Measurements from ENCODE around the gene NBAS. TPM values are rescaled to one million over a fixed set of nuclear protein-coding genes. Genes with fewer than 3 reads are reported as not detected.

The NBAS gene
- total and polyA plus RNA-seq, 2 of the 13 experiments (the other 11 are each of a cell fraction or from before 2014, with no cell fraction given) = 33.6 to 58.7 TPM

DNA sequence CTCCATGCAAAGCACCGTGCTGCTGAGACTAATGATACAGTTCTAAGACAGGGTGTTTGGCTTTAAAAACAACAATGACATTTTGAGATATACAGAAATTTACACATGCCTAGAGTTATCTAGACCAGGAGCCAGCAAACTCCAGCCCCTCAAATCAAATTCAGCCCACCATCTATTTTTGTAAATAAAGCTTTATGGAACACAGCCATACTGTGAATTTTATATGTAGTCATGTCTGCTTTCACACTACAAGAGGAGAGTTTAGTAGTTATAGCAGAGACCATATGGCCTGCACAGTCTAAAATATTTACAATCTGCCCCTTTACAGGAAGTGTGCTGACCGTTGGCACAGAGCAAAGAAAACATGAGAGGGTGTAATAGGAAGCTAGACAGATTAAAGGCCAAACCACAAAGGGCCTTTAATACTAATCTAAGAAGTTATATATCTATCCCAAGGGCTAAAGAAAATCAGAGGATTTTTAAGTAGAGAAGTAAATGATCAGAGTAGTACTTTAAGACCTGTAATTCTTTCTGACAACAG, 39.4 kb downstream of the NBAS start:
- no peaks in the 10 kb centered on the region for H3K9me3 ChIP-seq (ENCODE audit: low read length)
- no peak overlapping the region for H3K4me2 ChIP-seq (ENCODE audit: low read depth, low read length)
- ATAC-seq (peak; percentile 73; the same call in 2 of the 3 replicates), FAIRE-seq (no peak), DNase-seq (ENCODE audit: low spot score) (peak; percentile 9)
- CTCF ChIA-PET (ENCODE audit: low intra/inter-chr PET ratio, low total read pairs) = no interaction called here
- peaks cover 14% of the 10 kb centered on the region for H3K4me1 ChIP-seq (ENCODE audit: insufficient read depth, low read length)
- no peaks in the 10 kb centered on the region for H3K79me2 ChIP-seq (ENCODE audit: insufficient read depth, low read length)
- in situ Hi-C loops (cut with HindIII; ENCODE audit: extremely low pct_ligation_motif_present, low pct_unique_long_range_greater_than_20kb) (no loop called here), intact Hi-C loops (cut with micrococcal nuclease; ENCODE audit: unreplicated experiment) (no loop called here)
- no peak overlapping the region for H2AFZ ChIP-seq (ENCODE audit: low read length)
- 71% methylated on average over 2 of the region's 2 CpGs for WGBS (ENCODE audit: low lambda C conversion rate)
- no peak overlapping the region for H3K27ac ChIP-seq (ENCODE audit: extremely low read length, insufficient read depth, low read length)
- BruUV-seq (replicated peaks) = no TSS peak
- no peak overlapping the region for H3K4me3 ChIP-seq (replicated peaks in 1 of 3; ENCODE audit: insufficient read depth in 1 of 3, low read depth in 2 of 3, low read length in 3 of 3)
- no peak overlapping the region for H3K9ac ChIP-seq (ENCODE audit: insufficient read depth, low read depth, low read length)
- H3K36me3 ChIP-seq (replicated peaks in 1 of 2; ENCODE audit: control insufficient read depth in 1 of 2, insufficient read depth in 2 of 2, low read length in 2 of 2) = peaks cover 3 to 32% of the 10 kb centered on the region in 2 experiments
- H3K27me3 ChIP-seq (ENCODE audit: control insufficient read depth in 1 of 2, insufficient read depth in 2 of 2, low read length in 2 of 2) = no peaks in the 10 kb centered on the region
- POLR2A ChIA-PET = no interaction called here
- no peaks in the 10 kb centered on the region for H4K20me1 ChIP-seq (ENCODE audit: insufficient read depth, low read length)
- TF ChIP-seq HNRNPL (IDR thresholded peaks at IDR 0.05; ENCODE audit: low read depth, low read length) = no peak
- TF ChIP-seq, protein P1, sequence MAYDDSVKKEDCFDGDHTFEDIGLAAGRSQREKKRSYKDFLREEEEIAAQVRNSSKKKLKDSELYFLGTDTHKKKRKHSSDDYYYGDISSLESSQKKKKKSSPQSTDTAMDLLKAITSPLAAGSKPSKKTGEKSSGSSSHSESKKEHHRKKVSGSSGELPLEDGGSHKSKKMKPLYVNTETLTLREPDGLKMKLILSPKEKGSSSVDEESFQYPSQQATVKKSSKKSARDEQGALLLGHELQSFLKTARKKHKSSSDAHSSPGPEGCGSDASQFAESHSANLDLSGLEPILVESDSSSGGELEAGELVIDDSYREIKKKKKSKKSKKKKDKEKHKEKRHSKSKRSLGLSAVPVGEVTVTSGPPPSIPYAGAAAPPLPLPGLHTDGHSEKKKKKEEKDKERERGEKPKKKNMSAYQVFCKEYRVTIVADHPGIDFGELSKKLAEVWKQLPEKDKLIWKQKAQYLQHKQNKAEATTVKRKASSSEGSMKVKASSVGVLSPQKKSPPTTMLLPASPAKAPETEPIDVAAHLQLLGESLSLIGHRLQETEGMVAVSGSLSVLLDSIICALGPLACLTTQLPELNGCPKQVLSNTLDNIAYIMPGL (CRISPR knock-in tag; IDR thresholded peaks at IDR 0.05; ENCODE audit: borderline replicate concordance in 1 of 2, low read depth in 1 of 2) = no peak
- TF ChIP-seq SRY (CRISPR knock-in tag; IDR thresholded peaks at IDR 0.05) = no peak
- no peak for TF ChIP-seq ZNF775 (CRISPR knock-in tag; IDR thresholded peaks at IDR 0.05; ENCODE audit: borderline replicate concordance)
- no peak for TF ChIP-seq ZNF44 (CRISPR knock-in tag; IDR thresholded peaks at IDR 0.05)
- no peak for TF ChIP-seq YY1 (IDR thresholded peaks at IDR 0.05; ENCODE audit: insufficient read depth, insufficient replicate concordance, low read depth, low read length)
- TF ChIP-seq ETV6 (CRISPR knock-in tag; conservative IDR thresholded peaks at IDR 0.05) = no peak
- TF ChIP-seq, protein P2, sequence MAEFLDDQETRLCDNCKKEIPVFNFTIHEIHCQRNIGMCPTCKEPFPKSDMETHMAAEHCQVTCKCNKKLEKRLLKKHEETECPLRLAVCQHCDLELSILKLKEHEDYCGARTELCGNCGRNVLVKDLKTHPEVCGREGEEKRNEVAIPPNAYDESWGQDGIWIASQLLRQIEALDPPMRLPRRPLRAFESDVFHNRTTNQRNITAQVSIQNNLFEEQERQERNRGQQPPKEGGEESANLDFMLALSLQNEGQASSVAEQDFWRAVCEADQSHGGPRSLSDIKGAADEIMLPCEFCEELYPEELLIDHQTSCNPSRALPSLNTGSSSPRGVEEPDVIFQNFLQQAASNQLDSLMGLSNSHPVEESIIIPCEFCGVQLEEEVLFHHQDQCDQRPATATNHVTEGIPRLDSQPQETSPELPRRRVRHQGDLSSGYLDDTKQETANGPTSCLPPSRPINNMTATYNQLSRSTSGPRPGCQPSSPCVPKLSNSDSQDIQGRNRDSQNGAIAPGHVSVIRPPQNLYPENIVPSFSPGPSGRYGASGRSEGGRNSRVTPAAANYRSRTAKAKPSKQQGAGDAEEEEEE (CRISPR knock-in tag; IDR thresholded peaks at IDR 0.05; ENCODE audit: borderline replicate concordance) = no peak
- TF ChIP-seq MIER2 (CRISPR knock-in tag; IDR thresholded peaks at IDR 0.05) = no peak
- TF ChIP-seq ZNF614 (CRISPR knock-in tag; IDR thresholded peaks at IDR 0.05; ENCODE audit: borderline replicate concordance) = no peak
- TF ChIP-seq MAZ (IDR thresholded peaks at IDR 0.05; ENCODE audit: borderline replicate concordance, low read depth, low read length) = no peak
- no peak for TF ChIP-seq MAZ (CRISPR knock-in tag; IDR thresholded peaks at IDR 0.05; ENCODE audit: low read depth)
- TF ChIP-seq KLF15 (CRISPR knock-in tag; IDR thresholded peaks at IDR 0.05; ENCODE audit: borderline replicate concordance) = no peak
- TF ChIP-seq, protein P3, sequence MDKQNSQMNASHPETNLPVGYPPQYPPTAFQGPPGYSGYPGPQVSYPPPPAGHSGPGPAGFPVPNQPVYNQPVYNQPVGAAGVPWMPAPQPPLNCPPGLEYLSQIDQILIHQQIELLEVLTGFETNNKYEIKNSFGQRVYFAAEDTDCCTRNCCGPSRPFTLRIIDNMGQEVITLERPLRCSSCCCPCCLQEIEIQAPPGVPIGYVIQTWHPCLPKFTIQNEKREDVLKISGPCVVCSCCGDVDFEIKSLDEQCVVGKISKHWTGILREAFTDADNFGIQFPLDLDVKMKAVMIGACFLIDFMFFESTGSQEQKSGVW (CRISPR knock-in tag; IDR thresholded peaks at IDR 0.05; ENCODE audit: borderline replicate concordance) = no peak
- TF ChIP-seq, protein P4, sequence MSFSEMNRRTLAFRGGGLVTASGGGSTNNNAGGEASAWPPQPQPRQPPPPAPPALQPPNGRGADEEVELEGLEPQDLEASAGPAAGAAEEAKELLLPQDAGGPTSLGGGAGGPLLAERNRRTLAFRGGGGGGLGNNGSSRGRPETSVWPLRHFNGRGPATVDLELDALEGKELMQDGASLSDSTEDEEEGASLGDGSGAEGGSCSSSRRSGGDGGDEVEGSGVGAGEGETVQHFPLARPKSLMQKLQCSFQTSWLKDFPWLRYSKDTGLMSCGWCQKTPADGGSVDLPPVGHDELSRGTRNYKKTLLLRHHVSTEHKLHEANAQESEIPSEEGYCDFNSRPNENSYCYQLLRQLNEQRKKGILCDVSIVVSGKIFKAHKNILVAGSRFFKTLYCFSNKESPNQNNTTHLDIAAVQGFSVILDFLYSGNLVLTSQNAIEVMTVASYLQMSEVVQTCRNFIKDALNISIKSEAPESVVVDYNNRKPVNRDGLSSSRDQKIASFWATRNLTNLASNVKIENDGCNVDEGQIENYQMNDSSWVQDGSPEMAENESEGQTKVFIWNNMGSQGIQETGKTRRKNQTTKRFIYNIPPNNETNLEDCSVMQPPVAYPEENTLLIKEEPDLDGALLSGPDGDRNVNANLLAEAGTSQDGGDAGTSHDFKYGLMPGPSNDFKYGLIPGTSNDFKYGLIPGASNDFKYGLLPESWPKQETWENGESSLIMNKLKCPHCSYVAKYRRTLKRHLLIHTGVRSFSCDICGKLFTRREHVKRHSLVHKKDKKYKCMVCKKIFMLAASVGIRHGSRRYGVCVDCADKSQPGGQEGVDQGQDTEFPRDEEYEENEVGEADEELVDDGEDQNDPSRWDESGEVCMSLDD (CRISPR knock-in tag; IDR thresholded peaks at IDR 0.05; ENCODE audit: borderline replicate concordance) = no peak
- TF ChIP-seq GATAD2A (CRISPR knock-in tag; IDR thresholded peaks at IDR 0.05) = no peak

All from HepG2 (cell line).